Liver (tissue), 3 donors: Measurements from ENCODE around the gene CIB1.
"Not testable (repeated sequence)": the region's sequence is repeated elsewhere in the genome, so short reads cannot be mapped to it uniquely, and the experiment has no call there.

ENCODE experiments used
- CTCF ChIP-seq: fragments of 150-350 bp; IDR thresholded peaks from 2 replicates; pipeline ENCODE4 v1.5.1; 2017; ENCODE audit warnings: improper control_type of control experiment, low read depth, low read length; ENCODE audit not compliant: missing input control
- GABPA ChIP-seq, 2 donors: IDR thresholded peaks in 1 of 2; conservative IDR thresholded peaks in 1 of 2; 2 replicates each; pipeline ENCODE4 v1.6.1; 2016; ENCODE audit warnings: antibody characterized with exemption in 2 of 2, mild to moderate bottlenecking in 1 of 2, moderate library complexity in 1 of 2
- HNF4G ChIP-seq: IDR thresholded peaks from 2 replicates; pipeline ENCODE4 v1.6.1; 2016; ENCODE audit warnings: antibody characterized with exemption
- JUND ChIP-seq, 2 donors: IDR thresholded peaks; 2 replicates each; pipeline ENCODE4 v1.6.1; 2016; ENCODE audit warnings: antibody characterized with exemption in 2 of 2
- MAX ChIP-seq: IDR thresholded peaks from 2 replicates; pipeline ENCODE4 v1.6.1; 2016; ENCODE audit warnings: antibody characterized with exemption
- REST ChIP-seq: IDR thresholded peaks from 2 replicates; pipeline ENCODE4 v1.6.1; 2016; ENCODE audit warnings: antibody characterized with exemption, mild to moderate bottlenecking
- ZBTB33 ChIP-seq: IDR thresholded peaks from 2 replicates; pipeline ENCODE4 v1.6.1; 2016; ENCODE audit warnings: antibody characterized with exemption
- donor health status: healthy.
- donor health status: healthy.

GRCh38 chr15:90281637-90282036 is 47.9 kb upstream of the CIB1 start:
- TF ChIP-seq CTCF; GABPA (IDR thresholded peaks at IDR 0.05 in 1 of 2, conservative IDR thresholded peaks at IDR 0.05 in 1 of 2); HNF4G; REST; JUND (IDR thresholded peaks at IDR 0.05); ZBTB33; MAX: not testable (repeated sequence)
